Measurements from ENCODE around the gene CSE1L. TPM values are rescaled to one million over a fixed set of nuclear protein-coding genes. Genes with fewer than 3 reads are reported as not detected.
"Not testable (repeated sequence)": the region's sequence is repeated elsewhere in the genome, so short reads cannot be mapped to it uniquely, and the experiment has no call there.

Gene CSE1L
- 120 TPM for polyA plus RNA-seq (2013, experiment 1 of 2; ENCODE audit: insufficient read length)
- 41.7 TPM for polyA plus RNA-seq (2013, experiment 2 of 2; ENCODE audit: insufficient read length)

- peak; percentile 94 for DNase-seq
Measured at GRCh38 chr20:49046087-49046900, at the start of gene CSE1L. TSS of gene CSE1L (plus strand) at chr20:49046312. CDS start at chr20:49058464, 12,152 bp downstream.

GRCh38 chr20:48999890-49000870 is 45.9 kb upstream of the CSE1L start:
- no peak for DNase-seq

- no peak for DNase-seq
Measured at GRCh38 chr20:49001741-49002140, 44.4 kb upstream of the CSE1L start.

- DNase-seq, result no peak
Measured at GRCh38 chr20:49006446-49006980, 39.6 kb upstream of the CSE1L start.

GRCh38 chr20:49009899-49010631 is 36.0 kb upstream of the CSE1L start:
- DNase-seq, result no peak

GRCh38 chr20:49024220-49024619 is 21.9 kb upstream of the CSE1L start:
- DNase-seq, result no peak

- DNase-seq, result not testable (repeated sequence)
Measured at GRCh38 chr20:49028177-49028576, 17.9 kb upstream of the CSE1L start.

- DNase-seq, result peak; percentile 63
Measured at GRCh38 chr20:49028684-49029083, 17.4 kb upstream of the CSE1L start.

GRCh38 chr20:49029203-49029602 is 16.9 kb upstream of the CSE1L start:
- peak; percentile 88 for DNase-seq

GRCh38 chr20:49030954-49031619 is 15.0 kb upstream of the CSE1L start:
- DNase-seq, result no peak

GRCh38 chr20:49032455-49032854 is 13.7 kb upstream of the CSE1L start:
- no peak for DNase-seq

GRCh38 chr20:49034070-49034732 is 11.9 kb upstream of the CSE1L start:
- DNase-seq, result no peak

- peak; percentile 8 for DNase-seq
Measured at GRCh38 chr20:49037962-49038387, 8.1 kb upstream of the CSE1L start.

- DNase-seq, result no peak
Measured at GRCh38 chr20:49039854-49040253, 6.3 kb upstream of the CSE1L start.

GRCh38 chr20:49043000-49043399 is 3.1 kb upstream of the CSE1L start:
- no peak for DNase-seq

GRCh38 chr20:49045440-49046086 is 549 bp upstream of the CSE1L start:
- peak; percentile 3 for DNase-seq

GRCh38 chr20:49052334-49052733 is 6.2 kb downstream of the CSE1L start:
- no peak for DNase-seq

GRCh38 chr20:49054056-49054643 is 8.0 kb downstream of the CSE1L start:
- DNase-seq, result no peak

- DNase-seq, result no peak
Measured at GRCh38 chr20:49063279-49063678, 17.2 kb downstream of the CSE1L start.

- DNase-seq, result no peak
Measured at GRCh38 chr20:49074521-49074920, 28.4 kb downstream of the CSE1L start.
